Cortex of kidney (tissue), 1 donor: Measurements from ENCODE around the gene MLKL.
"Not testable (repeated sequence)": the region's sequence is repeated elsewhere in the genome, so short reads cannot be mapped to it uniquely, and the experiment has no call there.

Experiments used
- DNase-seq: peaks from one replicate; lab custom pipeline; 2025; lab: John Stamatoyannopoulos, UW

The MLKL gene

GRCh38 chr16:74732707-74733350 lies 32.2 kb upstream of the MLKL start:
- no peak for DNase-seq

- no peak for DNase-seq
These were observed 31.3 kb upstream of the MLKL start for GRCh38 chr16:74731853-74732477.

- no peak for DNase-seq
These were observed 29.4 kb upstream of the MLKL start for GRCh38 chr16:74729783-74730683.

- no peak for DNase-seq
These were observed 27.2 kb upstream of the MLKL start for GRCh38 chr16:74727903-74728302.

- DNase-seq: no peak
These were observed 26.1 kb upstream of the MLKL start for GRCh38 chr16:74726716-74727115.

- DNase-seq: no peak
These were observed 25.2 kb upstream of the MLKL start for GRCh38 chr16:74725651-74726455.

GRCh38 chr16:74724820-74725549 lies 24.3 kb upstream of the MLKL start:
- DNase-seq: no peak

GRCh38 chr16:74723256-74723655 lies 22.6 kb upstream of the MLKL start:
- DNase-seq: no peak

- not testable (repeated sequence) for DNase-seq
These were observed 21.5 kb upstream of the MLKL start for GRCh38 chr16:74722156-74722555.

- DNase-seq: no peak
These were observed 21.1 kb upstream of the MLKL start for GRCh38 chr16:74721716-74722115.

- no peak for DNase-seq
These were observed 19.9 kb upstream of the MLKL start for GRCh38 chr16:74720579-74720978.

GRCh38 chr16:74718741-74719610 lies 18.3 kb upstream of the MLKL start:
- no peak for DNase-seq

GRCh38 chr16:74718140-74718539 lies 17.5 kb upstream of the MLKL start:
- no peak for DNase-seq

- no peak for DNase-seq
These were observed 16.7 kb upstream of the MLKL start for GRCh38 chr16:74717367-74717766.

GRCh38 chr16:74716355-74716754 lies 15.7 kb upstream of the MLKL start:
- no peak for DNase-seq

GRCh38 chr16:74713876-74714275 lies 13.2 kb upstream of the MLKL start:
- no peak for DNase-seq

GRCh38 chr16:74713325-74713724 lies 12.7 kb upstream of the MLKL start:
- no peak for DNase-seq

- DNase-seq: no peak
These were observed 11.3 kb upstream of the MLKL start for GRCh38 chr16:74711938-74712337.

GRCh38 chr16:74710401-74710800 lies 9.7 kb upstream of the MLKL start:
- no peak for DNase-seq

- DNase-seq: no peak
These were observed 8.8 kb upstream of the MLKL start for GRCh38 chr16:74709441-74709877.

GRCh38 chr16:74700116-74700437 lies 585 bp downstream of the MLKL start:
- no peak for DNase-seq
